ENCODE measurements around the gene SLC4A4. TPM values are rescaled to one million over a fixed set of nuclear protein-coding genes. Genes with fewer than 3 reads are reported as not detected.
A peak's percentile ranks its signal among the peaks of the same experiment; 100 is the strongest.

Gene SLC4A4
- total RNA-seq, 4 donors from 2014 or later, result 0.42 to 1.4 (median 0.65) TPM

- DNase-seq, result no peak
- Histone ChIP-seq H3K4me3 (no peak overlapping the region), H3K4me1 (no peaks in the 10 kb centered on the region), H3K36me3 (no peaks in the 10 kb centered on the region), H3K9me3 (no peaks in the 10 kb centered on the region), H3K27me3 (no peaks in the 10 kb centered on the region), H3K27ac (no peak overlapping the region)
- ATAC-seq, result no peak
- TF ChIP-seq CTCF (IDR thresholded peaks at IDR 0.05 in 4 of 5, conservative IDR thresholded peaks at IDR 0.05 in 1 of 5) (no peak), POLR2A (IDR thresholded peaks at IDR 0.05) (no peak)
- in situ Hi-C loops (cut with MboI; ENCODE audit: low sequenced_read_pairs in 4 of 4), result no loop called here
- intact Hi-C loops (cut with DNase I; ENCODE audit: low total_unique reads), result no loop called here
Observed at GRCh38 chr4:71473541-71474240, 134.9 kb downstream of the SLC4A4 start.

GRCh38 chr4:71474731-71475130 is 135.9 kb downstream of the SLC4A4 start:
- Histone ChIP-seq H3K27ac (no peak overlapping the region), H3K27me3 (no peaks in the 10 kb centered on the region), H3K36me3 (no peaks in the 10 kb centered on the region), H3K4me3 (no peak overlapping the region), H3K9me3 (no peaks in the 10 kb centered on the region), H3K4me1 (no peaks in the 10 kb centered on the region)
- ATAC-seq, result no peak
- in situ Hi-C loops (cut with MboI; ENCODE audit: low sequenced_read_pairs in 4 of 4) (no loop called here), intact Hi-C loops (cut with DNase I; ENCODE audit: low total_unique reads) (no loop called here)
- TF ChIP-seq POLR2A (IDR thresholded peaks at IDR 0.05), result no peak
- TF ChIP-seq CTCF (IDR thresholded peaks at IDR 0.05 in 4 of 5, conservative IDR thresholded peaks at IDR 0.05 in 1 of 5), result no peak
- no peak for DNase-seq

- H3K9me3 ChIP-seq, result no peaks in the 10 kb centered on the region
- in situ Hi-C loops (cut with MboI; ENCODE audit: low sequenced_read_pairs in 4 of 4) (no loop called here), intact Hi-C loops (cut with DNase I; ENCODE audit: low total_unique reads) (no loop called here)
- H3K36me3 ChIP-seq, result no peaks in the 10 kb centered on the region
- DNase-seq (no peak), ATAC-seq (peak in 1 of 2 donors; percentile 54)
- no peaks in the 10 kb centered on the region for H3K27me3 ChIP-seq
- H3K27ac ChIP-seq, result no peak overlapping the region
- TF ChIP-seq CTCF (IDR thresholded peaks at IDR 0.05 in 4 of 5, conservative IDR thresholded peaks at IDR 0.05 in 1 of 5), result no peak
- no peak for TF ChIP-seq POLR2A (IDR thresholded peaks at IDR 0.05)
- H3K4me1 ChIP-seq, result peaks cover 0 to 3% of the 10 kb centered on the region in 2 donors
- no peak overlapping the region for H3K4me3 ChIP-seq
Observed at GRCh38 chr4:71476240-71476639, 137.4 kb downstream of the SLC4A4 start.

GRCh38 chr4:71486550-71487343 is 147.9 kb downstream of the SLC4A4 start:
- in situ Hi-C loops (cut with MboI; ENCODE audit: low sequenced_read_pairs in 4 of 4), result no loop called here
- TF ChIP-seq POLR2A (IDR thresholded peaks at IDR 0.05) (no peak), CTCF (IDR thresholded peaks at IDR 0.05 in 4 of 5, conservative IDR thresholded peaks at IDR 0.05 in 1 of 5) (no peak)
- H3K9me3 ChIP-seq, result no peaks in the 10 kb centered on the region
- ATAC-seq, result no peak
- peak overlapping the region in 3 of 4 donors; percentile 26 to 55 (median 28) for H3K27ac ChIP-seq
- H3K27me3 ChIP-seq, result no peaks in the 10 kb centered on the region
- DNase-seq, result no peak
- no peaks in the 10 kb centered on the region for H3K36me3 ChIP-seq
- peak overlapping the region in 3 of 4 donors; percentile 31 to 34 (median 32) for H3K4me3 ChIP-seq
- intact Hi-C loops (cut with DNase I; ENCODE audit: low total_unique reads), result no loop called here
- H3K4me1 ChIP-seq, result peaks cover 9 to 14% of the 10 kb centered on the region in 2 donors

Data from gastrocnemius medialis (tissue), 4 donors.